Epidermal melanocyte (primary cell): ENCODE results near the gene OPTC.
"Not testable (repeated sequence)": the region's sequence is repeated elsewhere in the genome, so short reads cannot be mapped to it uniquely, and the experiment has no call there.

ENCODE experiments used
- DNase-seq: peaks from one replicate; pipeline ENCODE4 v3.0.0; 2011; ENCODE audit warnings: low spot score; ENCODE audit not compliant: insufficient read length

OPTC gene

GRCh38 chr1:203493901-203494300, at the start of gene OPTC:
Gene OPTC, plus strand, starts transcription at chr1:203494153. Its CDS starts 1,853 bp downstream, at chr1:203496006.
- DNase-seq = no peak

GRCh38 chr1:203444171-203444576, 49.8 kb upstream of the OPTC start:
- no peak for DNase-seq

- DNase-seq = no peak
These were observed 46.8 kb upstream of the OPTC start for GRCh38 chr1:203447151-203447550.

DNA sequence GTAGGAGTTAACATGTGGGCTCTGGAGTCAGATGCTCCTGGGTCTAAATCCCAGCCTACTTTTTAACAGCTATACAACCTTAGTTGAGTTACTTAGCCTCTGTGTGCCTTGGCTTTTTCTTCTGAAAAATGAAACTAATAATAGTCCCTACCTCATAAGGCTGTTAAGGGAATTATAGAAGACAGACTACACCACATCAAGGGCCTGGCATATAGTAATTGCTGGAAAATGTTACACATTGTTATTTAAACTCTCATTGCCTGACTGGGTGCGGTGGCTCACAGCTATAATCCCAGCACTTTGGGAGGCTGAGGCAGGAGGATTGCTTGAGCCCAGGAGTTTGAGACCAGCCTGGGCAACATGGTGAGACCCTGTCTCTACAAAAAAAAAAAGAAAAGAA, 46.4 kb upstream of the OPTC start:
- DNase-seq = not testable (repeated sequence)

DNA sequence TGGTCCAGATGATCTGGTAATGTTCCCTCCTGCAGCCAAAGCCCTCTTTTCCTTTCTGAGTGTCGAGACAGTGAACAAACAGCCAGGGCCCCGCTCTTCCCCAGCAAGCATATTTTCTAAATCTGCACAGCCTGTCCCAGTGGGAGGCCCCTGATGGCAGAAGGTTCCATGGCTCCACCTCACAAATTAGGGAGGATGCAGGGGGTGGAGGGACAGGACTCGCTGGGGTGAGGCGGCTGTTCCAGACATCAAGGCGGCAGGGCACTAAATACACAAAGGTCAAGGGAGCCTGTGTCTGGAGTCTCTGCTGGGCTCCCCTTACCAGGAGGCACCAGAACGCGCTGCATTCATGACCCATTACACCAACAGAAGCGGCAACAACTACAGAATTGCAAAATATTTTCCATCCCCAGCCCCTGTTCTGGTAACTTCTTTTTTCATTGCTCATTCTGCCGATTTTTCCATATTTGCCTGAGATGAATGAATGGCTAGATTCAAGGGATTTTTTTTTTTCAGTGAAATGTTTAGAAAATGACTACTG, 45.4 kb upstream of the OPTC start:
- no peak for DNase-seq

- DNase-seq = no peak
These were observed 44.0 kb upstream of the OPTC start for GRCh38 chr1:203450001-203450400.

DNA sequence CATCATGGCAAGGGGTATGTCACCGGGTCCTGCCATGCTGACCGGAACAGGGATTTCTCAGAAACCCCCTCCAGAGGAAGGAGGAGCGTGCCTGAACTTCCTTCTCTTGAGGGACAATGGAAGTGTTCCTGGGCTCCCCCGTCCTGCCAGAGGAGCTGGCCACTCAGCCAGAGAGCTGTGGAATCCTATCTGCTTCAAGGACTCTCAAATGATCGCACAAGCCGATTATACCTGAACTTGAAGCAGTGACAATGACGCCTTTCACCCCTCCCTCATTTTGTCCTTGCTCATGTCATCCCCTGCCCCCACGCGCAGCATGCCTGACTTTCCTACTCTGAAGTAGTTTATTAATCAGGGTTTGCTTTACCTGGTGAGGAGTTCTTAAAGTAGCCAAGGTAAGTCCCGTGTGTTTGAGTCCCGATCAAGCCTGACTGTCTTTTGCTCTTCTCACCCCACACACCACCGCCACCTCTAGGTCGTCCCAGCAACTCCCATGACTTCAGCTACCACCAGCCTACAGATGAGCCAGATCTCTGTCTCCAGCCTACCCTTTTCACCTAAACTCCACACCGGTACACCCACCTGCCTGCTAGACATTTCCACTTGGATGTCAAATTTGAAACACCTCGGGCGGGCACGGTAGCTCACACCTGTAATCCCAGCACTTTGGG, 43.3 kb upstream of the OPTC start:
- DNase-seq = no peak

DNA sequence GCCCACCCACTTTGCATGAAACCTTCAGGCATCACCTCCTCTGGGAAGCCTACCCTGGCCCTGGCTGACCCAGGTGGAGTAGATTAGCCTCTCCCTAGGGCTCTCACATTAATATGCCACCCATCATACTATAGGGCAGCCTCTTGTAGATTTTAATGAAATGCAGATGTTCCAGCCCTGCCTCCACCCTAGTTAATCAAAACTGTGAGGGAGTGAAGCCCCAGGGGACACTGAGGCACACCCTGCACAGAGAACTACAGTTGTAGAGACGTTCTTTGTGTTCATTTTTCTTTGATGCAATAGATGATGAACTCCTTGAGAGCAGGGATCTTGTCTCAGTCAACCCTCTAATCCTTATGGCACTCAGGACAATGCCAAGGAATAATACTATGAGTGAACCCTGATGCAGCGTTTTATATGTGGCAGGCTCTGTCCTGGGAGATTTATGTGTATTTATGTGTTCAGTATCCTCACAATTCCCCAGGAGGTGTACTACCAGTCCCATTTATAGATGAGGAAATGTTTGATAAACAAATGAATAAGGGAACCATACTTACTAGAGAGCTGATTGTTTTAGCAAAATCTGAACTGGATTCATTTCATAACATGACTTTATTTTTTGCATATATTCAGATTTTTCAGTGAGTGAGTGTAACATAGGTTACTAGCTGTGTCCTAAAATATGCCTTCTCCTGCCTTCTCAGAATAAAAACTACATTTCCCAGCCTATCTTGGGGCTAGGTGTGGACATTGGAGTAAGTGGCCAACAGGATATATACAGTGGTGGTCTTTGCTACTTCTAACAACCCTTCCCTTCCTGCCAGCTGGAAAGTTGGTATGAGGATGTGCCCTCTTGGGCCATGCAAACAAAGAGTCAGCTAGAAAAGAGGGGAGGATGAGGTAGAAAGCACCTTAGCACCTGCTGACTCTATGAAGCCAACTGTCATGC, 41.8 kb upstream of the OPTC start:
- DNase-seq = no peak

DNA sequence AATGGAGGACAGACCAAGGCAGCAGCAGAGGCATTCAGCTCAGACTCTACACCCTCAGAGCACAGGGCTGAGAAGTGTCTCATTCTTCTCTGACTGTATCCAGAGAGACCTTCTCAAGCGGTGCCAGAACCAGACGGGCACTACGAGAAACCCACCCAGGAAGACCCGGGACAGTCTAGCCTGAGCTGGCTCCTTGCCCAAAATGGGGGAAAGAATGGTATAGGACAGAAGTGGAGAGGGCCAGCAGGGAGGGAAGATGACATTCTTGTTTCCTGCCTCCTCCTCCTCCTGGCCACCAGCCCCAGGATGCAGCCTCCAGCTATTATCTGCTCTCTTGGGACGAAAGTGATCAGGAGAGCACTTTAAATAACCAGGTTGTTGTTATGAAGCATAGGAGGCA, 40.9 kb upstream of the OPTC start:
- no peak for DNase-seq

DNA sequence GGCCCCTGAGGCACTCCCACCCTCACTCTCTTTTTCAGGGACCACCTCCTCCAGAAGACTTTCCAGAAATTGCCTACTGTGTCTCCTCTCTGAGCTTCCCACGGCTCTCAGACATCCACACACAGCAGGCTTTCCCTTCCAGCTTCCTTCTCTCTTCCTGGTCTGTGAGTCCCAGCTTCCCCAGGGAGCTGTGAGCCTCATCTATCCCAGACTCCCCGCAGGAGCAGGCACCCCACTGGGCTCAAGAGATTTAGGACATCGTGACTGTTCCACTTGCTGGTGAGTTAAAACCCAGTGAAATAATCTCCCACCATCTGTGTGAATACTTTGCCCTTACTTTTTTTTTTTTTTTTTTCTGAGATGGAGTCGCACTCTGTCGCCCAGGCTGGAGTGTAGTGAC, 40.3 kb upstream of the OPTC start:
- no peak for DNase-seq

- DNase-seq = no peak
These were observed 38.9 kb upstream of the OPTC start for GRCh38 chr1:203454986-203455471.

DNA sequence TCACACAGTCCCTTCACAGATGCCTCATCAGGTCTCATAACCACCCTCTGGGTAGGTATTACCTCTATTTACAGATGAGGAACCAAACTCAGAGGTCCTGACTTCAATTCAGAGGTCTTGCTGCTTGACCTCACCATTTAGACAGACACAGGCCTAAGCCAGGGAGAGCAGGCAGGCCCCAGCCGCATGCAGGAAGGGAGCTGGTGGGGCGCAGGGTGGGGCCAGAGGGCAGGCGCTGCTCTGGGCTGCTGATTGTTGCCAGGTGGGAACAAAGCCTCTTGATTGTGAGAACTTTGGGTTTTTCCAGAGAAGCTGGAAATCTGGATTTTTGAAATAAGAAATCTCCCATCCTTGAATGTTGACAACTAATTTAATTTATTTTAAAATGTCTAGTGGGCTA, 38.2 kb upstream of the OPTC start:
- no peak for DNase-seq

- DNase-seq = no peak
These were observed 37.4 kb upstream of the OPTC start for GRCh38 chr1:203456577-203456976.

GRCh38 chr1:203458078-203458477, 35.9 kb upstream of the OPTC start:
- DNase-seq = no peak

DNA sequence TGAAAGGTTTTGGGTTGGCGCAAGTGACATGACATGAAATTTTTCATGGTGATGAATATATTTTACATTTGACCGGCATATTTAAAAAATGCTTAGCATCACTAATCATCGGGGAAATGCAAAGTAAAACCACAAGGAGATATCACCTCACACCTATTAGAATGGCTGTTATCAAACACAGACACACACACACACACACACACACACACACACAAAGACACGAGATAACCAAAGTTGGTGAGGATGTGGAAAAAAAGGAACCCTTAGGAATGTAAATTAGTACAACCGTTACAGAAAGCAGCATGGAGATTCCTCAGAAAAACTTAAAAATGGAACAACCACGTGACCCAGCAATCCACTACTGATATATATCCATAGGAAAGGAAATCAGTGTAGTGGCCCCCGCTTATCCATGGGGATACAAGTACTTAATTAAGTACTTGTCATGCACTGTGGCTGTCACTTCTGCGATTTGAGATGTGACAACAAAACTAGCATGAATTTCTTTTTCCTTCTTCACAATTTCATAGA, 34.2 kb upstream of the OPTC start:
- DNase-seq = no peak

DNA sequence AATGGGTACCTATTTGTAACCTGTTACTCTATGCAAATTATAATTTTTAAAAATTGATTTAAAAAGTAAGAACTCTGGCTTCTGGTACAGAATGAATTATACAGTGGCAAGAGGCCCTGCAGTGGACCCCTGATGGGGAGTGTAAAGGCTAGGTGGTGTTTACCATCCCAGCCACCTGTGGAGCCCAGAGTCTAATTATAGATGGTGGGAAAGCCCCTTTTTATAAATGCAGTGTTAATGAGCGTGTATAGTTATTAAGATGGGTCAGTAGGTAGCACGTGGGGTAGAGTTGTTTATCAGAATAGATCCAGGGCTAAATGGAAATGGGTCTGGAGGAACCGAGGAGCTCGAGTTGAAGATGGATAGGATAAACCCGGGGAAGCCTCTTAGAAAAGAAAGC, 32.2 kb upstream of the OPTC start:
- DNase-seq = no peak

DNA sequence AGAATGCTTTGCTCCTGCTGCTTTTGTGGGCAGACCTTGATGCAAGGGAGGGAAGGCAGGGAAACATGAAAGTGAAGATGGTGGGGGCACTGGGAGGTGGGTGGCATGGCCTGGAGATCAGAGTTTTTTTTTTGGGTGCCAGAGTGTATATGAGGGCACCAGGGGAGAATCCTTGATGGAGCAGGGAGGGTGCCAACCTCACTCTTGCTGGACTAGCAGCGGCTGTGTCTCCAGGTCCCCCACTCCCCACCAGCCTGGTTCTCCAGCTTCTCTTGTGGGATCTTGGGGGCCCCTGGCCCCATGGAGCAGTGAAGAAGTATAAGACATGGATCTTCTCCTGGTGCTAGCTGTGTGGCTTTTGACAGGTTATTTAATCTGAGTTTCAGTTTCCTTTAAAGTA, 31.8 kb upstream of the OPTC start:
- no peak for DNase-seq

DNA sequence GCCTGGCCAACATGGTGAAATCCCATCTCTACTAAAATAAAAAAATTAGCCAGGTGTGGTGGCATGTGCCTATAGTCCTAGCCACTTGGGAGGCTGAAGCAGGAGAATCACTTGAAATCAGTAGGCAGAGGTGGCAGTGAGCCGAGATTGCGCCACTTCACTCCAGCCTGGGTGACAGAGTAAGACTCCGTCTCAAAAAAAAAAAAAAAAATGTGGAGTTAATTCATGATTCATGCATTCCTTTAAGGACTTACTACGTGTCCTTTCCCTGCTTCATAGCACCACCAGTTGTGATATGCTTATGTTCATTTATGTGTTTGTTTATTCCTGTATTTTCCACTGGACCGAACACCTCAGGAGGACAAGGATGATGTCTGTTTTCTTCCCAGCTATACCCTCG, 31.1 kb upstream of the OPTC start:
- no peak for DNase-seq

- no peak for DNase-seq
These were observed 30.4 kb upstream of the OPTC start for GRCh38 chr1:203463469-203464062.

DNA sequence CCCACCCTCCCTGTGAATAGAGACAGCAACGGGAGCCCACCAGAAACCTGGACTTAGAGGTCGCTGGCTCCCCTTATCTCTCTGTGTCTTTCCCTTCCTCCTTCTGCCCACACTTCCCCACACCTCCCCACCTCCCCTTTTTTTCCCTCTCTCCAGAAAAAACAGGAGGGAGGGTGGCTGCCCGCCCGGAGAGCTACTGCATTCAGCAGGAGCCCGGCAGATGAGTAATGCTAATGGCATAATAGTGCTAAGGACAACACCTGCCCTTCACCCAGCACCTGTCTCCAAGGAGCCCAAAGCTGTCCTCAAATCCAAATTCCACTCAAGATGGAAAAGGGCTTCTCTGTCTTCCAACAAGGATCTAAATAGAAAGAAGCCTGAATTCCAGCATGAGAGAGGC, 29.7 kb upstream of the OPTC start:
- DNase-seq = no peak

- DNase-seq = no peak
These were observed 29.2 kb upstream of the OPTC start for GRCh38 chr1:203464743-203465142.
